ENCODE measurements around the gene GRID2. TPM values are rescaled to one million over a fixed set of nuclear protein-coding genes. Genes with fewer than 3 reads are reported as not detected.

The GRID2 gene
- total and polyA plus RNA-seq, 7 experiments from 2014 or later, result not detected

GRCh38 chr4:93116624-93117023, 812.9 kb downstream of the GRID2 start:
- H3K27me3 ChIP-seq (ENCODE audit: control insufficient read depth in 2 of 2, insufficient read depth in 2 of 2, low read length in 2 of 2), result no peaks in the 10 kb centered on the region
- intact Hi-C loops (cut with micrococcal nuclease), result no loop called here
- DNase-seq, result no peak
- ChIA-PET POLR2A (no interaction called here), CTCF (no interaction called here)
- Mint-ChIP-seq H3K27ac (no peak overlapping the region), H3K4me1 (no peaks in the 10 kb centered on the region), H3K36me3 (no peaks in the 10 kb centered on the region), H3K9me3 (peaks cover 0 to 26% (median 6%) of the 10 kb centered on the region in 11 donors), H3K4me3 (no peak overlapping the region), H3K27me3 (no peaks in the 10 kb centered on the region)
- no peak overlapping the region for H3K4me3 ChIP-seq (ENCODE audit: low read length)
- H3K27ac ChIP-seq (ENCODE audit: low read depth, low read length), result no peak overlapping the region
- no peak for ATAC-seq
- H3K36me3 ChIP-seq (ENCODE audit: control insufficient read depth in 2 of 3, insufficient read depth in 3 of 3, low read length in 3 of 3), result no peaks in the 10 kb centered on the region
- H3K4me1 ChIP-seq (ENCODE audit: control insufficient read depth in 2 of 2, insufficient read depth in 2 of 2, low read length in 2 of 2), result no peaks in the 10 kb centered on the region
- no peaks in the 10 kb centered on the region for H3K9me3 ChIP-seq (ENCODE audit: control insufficient read depth in 2 of 3, low read length in 3 of 3)

- DNase-seq (no peak), ATAC-seq (no peak)
- Histone ChIP-seq H3K9me3 (ENCODE audit: control insufficient read depth in 2 of 3, low read length in 3 of 3) (no peaks in the 10 kb centered on the region), H3K27me3 (ENCODE audit: control insufficient read depth in 2 of 2, insufficient read depth in 2 of 2, low read length in 2 of 2) (no peaks in the 10 kb centered on the region), H3K27ac (ENCODE audit: low read depth, low read length) (no peak overlapping the region), H3K36me3 (ENCODE audit: control insufficient read depth in 2 of 3, insufficient read depth in 3 of 3, low read length in 3 of 3) (no peaks in the 10 kb centered on the region), H3K4me3 (ENCODE audit: low read length) (no peak overlapping the region), H3K4me1 (ENCODE audit: control insufficient read depth in 2 of 2, insufficient read depth in 2 of 2, low read length in 2 of 2) (no peaks in the 10 kb centered on the region)
- CTCF ChIA-PET, result no interaction called here
- peaks cover 0 to 6% (median 3%) of the 10 kb centered on the region in 11 donors for H3K9me3 Mint-ChIP-seq
- H3K4me3 Mint-ChIP-seq, result no peak overlapping the region
- POLR2A ChIA-PET, result no interaction called here
- intact Hi-C loops (cut with micrococcal nuclease), result no loop called here
- H3K4me1 Mint-ChIP-seq, result no peaks in the 10 kb centered on the region
- no peaks in the 10 kb centered on the region for H3K36me3 Mint-ChIP-seq
- H3K27me3 Mint-ChIP-seq, result no peaks in the 10 kb centered on the region
- H3K27ac Mint-ChIP-seq, result no peak overlapping the region
Measured at GRCh38 chr4:93127489-93127888, 823.7 kb downstream of the GRID2 start.

GRCh38 chr4:93132631-93133030, 828.9 kb downstream of the GRID2 start:
- H3K27me3 Mint-ChIP-seq, result no peaks in the 10 kb centered on the region
- Histone ChIP-seq H3K9me3 (ENCODE audit: control insufficient read depth in 2 of 3, low read length in 3 of 3) (no peaks in the 10 kb centered on the region), H3K4me1 (ENCODE audit: control insufficient read depth in 2 of 2, insufficient read depth in 2 of 2, low read length in 2 of 2) (no peaks in the 10 kb centered on the region), H3K27me3 (ENCODE audit: control insufficient read depth in 2 of 2, insufficient read depth in 2 of 2, low read length in 2 of 2) (no peaks in the 10 kb centered on the region), H3K27ac (ENCODE audit: low read depth, low read length) (no peak overlapping the region), H3K4me3 (ENCODE audit: low read length) (no peak overlapping the region), H3K36me3 (ENCODE audit: control insufficient read depth in 2 of 3, insufficient read depth in 3 of 3, low read length in 3 of 3) (no peaks in the 10 kb centered on the region)
- CTCF ChIA-PET, result no interaction called here
- POLR2A ChIA-PET, result no interaction called here
- ATAC-seq (no peak), DNase-seq (no peak)
- H3K4me1 Mint-ChIP-seq, result no peaks in the 10 kb centered on the region
- intact Hi-C loops (cut with micrococcal nuclease), result no loop called here
- peaks cover 0 to 6% (median 3%) of the 10 kb centered on the region in 11 donors for H3K9me3 Mint-ChIP-seq
- H3K27ac Mint-ChIP-seq, result no peak overlapping the region
- H3K36me3 Mint-ChIP-seq, result no peaks in the 10 kb centered on the region
- H3K4me3 Mint-ChIP-seq, result no peak overlapping the region

- Mint-ChIP-seq H3K27me3 (no peaks in the 10 kb centered on the region), H3K36me3 (no peaks in the 10 kb centered on the region), H3K27ac (no peak overlapping the region), H3K4me1 (no peaks in the 10 kb centered on the region), H3K9me3 (peaks cover 0 to 10% (median 0%) of the 10 kb centered on the region in 11 donors), H3K4me3 (no peak overlapping the region)
- no peak overlapping the region for H3K27ac ChIP-seq (ENCODE audit: low read depth, low read length)
- intact Hi-C loops (cut with micrococcal nuclease), result no loop called here
- POLR2A ChIA-PET, result no interaction called here
- no peak overlapping the region for H3K4me3 ChIP-seq (ENCODE audit: low read length)
- no peaks in the 10 kb centered on the region for H3K36me3 ChIP-seq (ENCODE audit: control insufficient read depth in 2 of 3, insufficient read depth in 3 of 3, low read length in 3 of 3)
- DNase-seq (no peak), ATAC-seq (no peak)
- CTCF ChIA-PET, result no interaction called here
- H3K27me3 ChIP-seq (ENCODE audit: control insufficient read depth in 2 of 2, insufficient read depth in 2 of 2, low read length in 2 of 2), result no peaks in the 10 kb centered on the region
- no peaks in the 10 kb centered on the region for H3K9me3 ChIP-seq (ENCODE audit: control insufficient read depth in 2 of 3, low read length in 3 of 3)
- H3K4me1 ChIP-seq (ENCODE audit: control insufficient read depth in 2 of 2, insufficient read depth in 2 of 2, low read length in 2 of 2), result no peaks in the 10 kb centered on the region
Measured at GRCh38 chr4:93139118-93139517, 835.4 kb downstream of the GRID2 start.

GRCh38 chr4:93143902-93144301, 840.1 kb downstream of the GRID2 start:
- Mint-ChIP-seq H3K36me3 (no peaks in the 10 kb centered on the region), H3K4me1 (no peaks in the 10 kb centered on the region), H3K27ac (no peak overlapping the region), H3K9me3 (peaks cover 0 to 10% (median 0%) of the 10 kb centered on the region in 11 donors), H3K27me3 (no peaks in the 10 kb centered on the region), H3K4me3 (no peak overlapping the region)
- Histone ChIP-seq H3K4me1 (ENCODE audit: control insufficient read depth in 2 of 2, insufficient read depth in 2 of 2, low read length in 2 of 2) (no peaks in the 10 kb centered on the region), H3K36me3 (ENCODE audit: control insufficient read depth in 2 of 3, insufficient read depth in 3 of 3, low read length in 3 of 3) (no peaks in the 10 kb centered on the region), H3K27me3 (ENCODE audit: control insufficient read depth in 2 of 2, insufficient read depth in 2 of 2, low read length in 2 of 2) (no peaks in the 10 kb centered on the region), H3K4me3 (ENCODE audit: low read length) (no peak overlapping the region), H3K9me3 (ENCODE audit: control insufficient read depth in 2 of 3, low read length in 3 of 3) (no peaks in the 10 kb centered on the region), H3K27ac (ENCODE audit: low read depth, low read length) (no peak overlapping the region)
- ChIA-PET POLR2A (no interaction called here), CTCF (no interaction called here)
- intact Hi-C loops (cut with micrococcal nuclease), result no loop called here
- ATAC-seq (no peak), DNase-seq (no peak)

GRCh38 chr4:93144644-93145043, 840.9 kb downstream of the GRID2 start:
- intact Hi-C loops (cut with micrococcal nuclease), result no loop called here
- H3K27ac ChIP-seq (ENCODE audit: low read depth, low read length), result no peak overlapping the region
- ChIA-PET CTCF (no interaction called here), POLR2A (no interaction called here)
- H3K27me3 ChIP-seq (ENCODE audit: control insufficient read depth in 2 of 2, insufficient read depth in 2 of 2, low read length in 2 of 2), result no peaks in the 10 kb centered on the region
- Mint-ChIP-seq H3K36me3 (no peaks in the 10 kb centered on the region), H3K27ac (no peak overlapping the region), H3K4me1 (no peaks in the 10 kb centered on the region), H3K4me3 (no peak overlapping the region), H3K9me3 (peaks cover 0 to 8% (median 0%) of the 10 kb centered on the region in 11 donors), H3K27me3 (no peaks in the 10 kb centered on the region)
- no peaks in the 10 kb centered on the region for H3K4me1 ChIP-seq (ENCODE audit: control insufficient read depth in 2 of 2, insufficient read depth in 2 of 2, low read length in 2 of 2)
- ATAC-seq (no peak), DNase-seq (no peak)
- H3K4me3 ChIP-seq (ENCODE audit: low read length), result no peak overlapping the region
- no peaks in the 10 kb centered on the region for H3K9me3 ChIP-seq (ENCODE audit: control insufficient read depth in 2 of 3, low read length in 3 of 3)
- no peaks in the 10 kb centered on the region for H3K36me3 ChIP-seq (ENCODE audit: control insufficient read depth in 2 of 3, insufficient read depth in 3 of 3, low read length in 3 of 3)

GRCh38 chr4:93147524-93148212, 843.9 kb downstream of the GRID2 start:
- Histone ChIP-seq H3K4me3 (ENCODE audit: low read length) (no peak overlapping the region), H3K9me3 (ENCODE audit: control insufficient read depth in 2 of 3, low read length in 3 of 3) (no peaks in the 10 kb centered on the region), H3K27ac (ENCODE audit: low read depth, low read length) (no peak overlapping the region), H3K36me3 (ENCODE audit: control insufficient read depth in 2 of 3, insufficient read depth in 3 of 3, low read length in 3 of 3) (no peaks in the 10 kb centered on the region), H3K27me3 (ENCODE audit: control insufficient read depth in 2 of 2, insufficient read depth in 2 of 2, low read length in 2 of 2) (no peaks in the 10 kb centered on the region), H3K4me1 (ENCODE audit: control insufficient read depth in 2 of 2, insufficient read depth in 2 of 2, low read length in 2 of 2) (no peaks in the 10 kb centered on the region)
- Mint-ChIP-seq H3K9me3 (peaks cover 0 to 8% (median 0%) of the 10 kb centered on the region in 11 donors), H3K36me3 (no peaks in the 10 kb centered on the region), H3K4me1 (no peaks in the 10 kb centered on the region), H3K4me3 (no peak overlapping the region), H3K27ac (no peak overlapping the region), H3K27me3 (no peaks in the 10 kb centered on the region)
- no peak for ATAC-seq
- intact Hi-C loops (cut with micrococcal nuclease), result no loop called here
- CTCF ChIA-PET, result no interaction called here
- DNase-seq, result no peak
- POLR2A ChIA-PET, result no interaction called here
